Measurements from ENCODE around the gene DLG2. TPM values are rescaled to one million over a fixed set of nuclear protein-coding genes. Genes with fewer than 3 reads are reported as not detected.

DLG2 gene
- total RNA-seq, 4 donors from 2014 or later: 0.18 to 8.3 (median 2.5) TPM

DNA sequence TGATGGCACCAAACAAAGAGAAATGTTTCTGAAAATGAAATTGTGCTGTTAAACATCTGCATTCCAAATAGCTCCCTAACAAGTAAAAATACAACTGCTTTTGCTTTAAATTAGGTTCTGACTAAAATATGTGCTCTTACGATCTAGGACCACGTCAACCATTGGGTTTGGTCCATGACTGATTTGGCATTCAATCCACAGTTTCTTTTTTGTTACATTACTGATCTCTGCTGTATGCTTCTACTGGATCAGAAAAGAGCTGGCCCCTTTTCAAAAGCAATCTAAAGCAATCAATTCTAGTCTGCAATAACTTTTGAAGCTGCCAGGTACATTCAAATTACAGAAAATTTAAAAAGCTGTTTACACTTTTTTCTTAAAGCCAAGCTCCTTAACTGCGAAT is 1293.9 kb downstream of the DLG2 start:
- no peak for TF ChIP-seq POLR2A (IDR thresholded peaks at IDR 0.05)
- TF ChIP-seq, protein P1, sequence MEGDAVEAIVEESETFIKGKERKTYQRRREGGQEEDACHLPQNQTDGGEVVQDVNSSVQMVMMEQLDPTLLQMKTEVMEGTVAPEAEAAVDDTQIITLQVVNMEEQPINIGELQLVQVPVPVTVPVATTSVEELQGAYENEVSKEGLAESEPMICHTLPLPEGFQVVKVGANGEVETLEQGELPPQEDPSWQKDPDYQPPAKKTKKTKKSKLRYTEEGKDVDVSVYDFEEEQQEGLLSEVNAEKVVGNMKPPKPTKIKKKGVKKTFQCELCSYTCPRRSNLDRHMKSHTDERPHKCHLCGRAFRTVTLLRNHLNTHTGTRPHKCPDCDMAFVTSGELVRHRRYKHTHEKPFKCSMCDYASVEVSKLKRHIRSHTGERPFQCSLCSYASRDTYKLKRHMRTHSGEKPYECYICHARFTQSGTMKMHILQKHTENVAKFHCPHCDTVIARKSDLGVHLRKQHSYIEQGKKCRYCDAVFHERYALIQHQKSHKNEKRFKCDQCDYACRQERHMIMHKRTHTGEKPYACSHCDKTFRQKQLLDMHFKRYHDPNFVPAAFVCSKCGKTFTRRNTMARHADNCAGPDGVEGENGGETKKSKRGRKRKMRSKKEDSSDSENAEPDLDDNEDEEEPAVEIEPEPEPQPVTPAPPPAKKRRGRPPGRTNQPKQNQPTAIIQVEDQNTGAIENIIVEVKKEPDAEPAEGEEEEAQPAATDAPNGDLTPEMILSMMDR (IDR thresholded peaks at IDR 0.05): no peak
- DNase-seq: no peak
- no peaks in the 10 kb centered on the region for H3K36me3 ChIP-seq
- no peak overlapping the region for H3K27ac ChIP-seq
- H3K4me3 ChIP-seq: no peak overlapping the region
- no peaks in the 10 kb centered on the region for H3K27me3 ChIP-seq
- H3K9me3 ChIP-seq: no peaks in the 10 kb centered on the region
- H3K4me1 ChIP-seq: no peaks in the 10 kb centered on the region

DNA sequence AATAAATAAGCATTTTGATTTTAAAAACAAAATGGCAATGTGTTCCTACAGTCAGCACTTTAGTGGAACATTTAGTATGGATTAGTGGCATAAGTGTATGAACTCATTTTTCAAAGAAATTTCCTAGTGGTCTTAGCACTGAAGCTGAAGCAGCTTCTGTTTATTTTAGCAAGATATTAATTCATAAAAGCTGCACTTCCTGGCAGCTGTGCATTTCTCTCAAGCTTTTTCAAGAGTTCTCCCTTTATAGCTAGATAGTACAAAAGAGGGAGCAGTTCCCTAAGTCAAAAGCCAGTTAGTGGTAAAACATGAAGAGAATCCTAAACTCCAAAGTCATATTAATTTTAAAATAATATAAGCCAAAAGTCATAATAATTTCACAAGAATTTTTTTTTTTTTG is 1304.9 kb downstream of the DLG2 start:
- H3K4me3 ChIP-seq: no peak overlapping the region
- no peaks in the 10 kb centered on the region for H3K4me1 ChIP-seq
- H3K36me3 ChIP-seq: no peaks in the 10 kb centered on the region
- no peak for DNase-seq
- TF ChIP-seq, protein P1 (IDR thresholded peaks at IDR 0.05): no peak
- no peak for TF ChIP-seq POLR2A (IDR thresholded peaks at IDR 0.05)
- no peaks in the 10 kb centered on the region for H3K9me3 ChIP-seq
- H3K27ac ChIP-seq: no peak overlapping the region
- H3K27me3 ChIP-seq: no peaks in the 10 kb centered on the region

DNA sequence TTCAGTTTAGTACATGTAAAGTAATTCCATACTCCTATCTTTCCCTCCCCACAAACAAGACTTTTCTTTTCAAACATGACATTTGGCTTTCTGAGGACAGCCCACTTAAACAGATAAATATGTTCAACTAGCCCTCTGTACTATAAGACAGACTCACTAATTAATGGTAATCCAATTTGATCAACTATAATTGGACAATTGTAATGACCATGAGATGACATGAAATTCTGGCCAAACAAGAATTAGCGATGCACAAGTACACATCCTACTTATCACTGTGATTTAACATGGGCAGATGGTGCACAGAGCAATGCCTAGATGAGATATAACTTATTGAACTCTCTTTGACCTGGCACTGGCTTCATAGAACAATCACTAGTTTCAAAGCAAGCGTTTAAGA is 1307.3 kb downstream of the DLG2 start:
- Histone ChIP-seq H3K4me1 (no peaks in the 10 kb centered on the region), H3K27ac (no peak overlapping the region), H3K4me3 (no peak overlapping the region), H3K9me3 (no peaks in the 10 kb centered on the region), H3K36me3 (no peaks in the 10 kb centered on the region), H3K27me3 (no peaks in the 10 kb centered on the region)
- no peak for DNase-seq
- no peak for TF ChIP-seq POLR2A (IDR thresholded peaks at IDR 0.05)
- TF ChIP-seq, protein P1 (IDR thresholded peaks at IDR 0.05): no peak

DNA sequence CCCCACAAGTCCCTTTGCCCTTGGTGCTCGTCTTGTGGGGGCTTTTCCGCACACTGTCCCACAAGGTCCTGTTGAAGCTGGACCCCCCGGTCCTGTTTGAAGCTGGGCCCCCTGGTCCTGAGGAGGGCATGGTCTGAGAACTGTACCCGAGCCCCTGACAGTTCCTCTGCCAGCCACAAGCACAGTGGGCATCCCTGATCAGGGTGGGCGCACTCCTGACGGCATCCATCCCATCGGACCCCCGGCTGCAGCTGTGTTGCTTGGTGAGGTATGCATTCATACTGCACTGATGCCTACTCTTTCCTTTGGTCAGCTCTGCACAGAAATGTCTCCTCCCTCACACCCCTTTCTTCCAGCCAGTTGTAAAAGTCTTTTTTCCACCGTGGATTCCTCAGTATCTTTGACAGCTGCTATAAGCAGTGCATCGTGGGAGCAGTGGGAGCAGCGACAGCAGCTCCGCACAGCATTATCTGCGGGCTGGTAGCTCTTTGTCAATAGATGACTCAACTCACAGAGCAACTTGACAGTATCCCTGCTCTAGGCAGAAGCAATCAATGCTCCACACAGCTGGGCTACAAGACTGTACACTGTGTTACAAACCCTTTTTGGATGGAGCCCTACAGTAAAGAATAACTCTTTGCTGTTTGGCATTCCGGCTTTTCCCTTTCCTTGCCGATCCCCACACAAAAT is 1310.1 kb downstream of the DLG2 start:
- DNase-seq: no peak
- Histone ChIP-seq H3K27me3 (no peaks in the 10 kb centered on the region), H3K27ac (no peak overlapping the region), H3K36me3 (no peaks in the 10 kb centered on the region), H3K4me1 (no peaks in the 10 kb centered on the region), H3K9me3 (no peaks in the 10 kb centered on the region), H3K4me3 (no peak overlapping the region)
- no peak for TF ChIP-seq POLR2A (IDR thresholded peaks at IDR 0.05)
- TF ChIP-seq, protein P1 (IDR thresholded peaks at IDR 0.05): no peak

DNA sequence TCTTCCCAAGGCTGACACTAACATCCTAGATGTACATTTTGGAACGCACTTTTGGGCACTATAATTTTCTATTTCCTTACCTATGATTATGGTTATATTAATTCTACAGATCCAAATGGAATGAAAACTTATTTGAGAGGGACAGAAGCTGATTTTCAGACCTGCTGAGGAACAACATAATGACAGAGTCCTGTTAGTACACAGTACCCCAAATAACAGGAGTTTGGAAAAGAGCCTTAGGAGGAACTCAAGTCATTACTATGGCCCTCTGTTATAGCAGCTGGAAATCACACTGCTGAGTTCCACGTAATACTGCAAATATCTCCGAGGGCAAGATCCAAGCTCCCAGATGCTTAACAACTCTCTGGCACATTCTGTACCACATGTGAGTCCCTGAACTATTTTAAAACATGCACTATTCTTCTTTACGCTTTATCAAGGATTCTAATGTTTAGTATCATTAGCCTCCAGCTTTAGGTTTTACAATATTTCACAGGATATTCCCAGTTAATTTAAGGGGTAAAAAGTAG is 1313.2 kb downstream of the DLG2 start:
- no peak overlapping the region for H3K4me3 ChIP-seq
- no peak for TF ChIP-seq POLR2A (IDR thresholded peaks at IDR 0.05)
- TF ChIP-seq, protein P1 (IDR thresholded peaks at IDR 0.05): no peak
- no peaks in the 10 kb centered on the region for H3K36me3 ChIP-seq
- H3K9me3 ChIP-seq: no peaks in the 10 kb centered on the region
- H3K27me3 ChIP-seq: no peaks in the 10 kb centered on the region
- H3K4me1 ChIP-seq: no peaks in the 10 kb centered on the region
- no peak for DNase-seq
- no peak overlapping the region for H3K27ac ChIP-seq
